Measurements from ENCODE around the gene MBNL1. TPM values are rescaled to one million over a fixed set of nuclear protein-coding genes. Genes with fewer than 3 reads are reported as not detected.

The MBNL1 gene
- total RNA-seq, 6 experiments from 2014 or later, result 200 to 291 (median 244) TPM

DNA sequence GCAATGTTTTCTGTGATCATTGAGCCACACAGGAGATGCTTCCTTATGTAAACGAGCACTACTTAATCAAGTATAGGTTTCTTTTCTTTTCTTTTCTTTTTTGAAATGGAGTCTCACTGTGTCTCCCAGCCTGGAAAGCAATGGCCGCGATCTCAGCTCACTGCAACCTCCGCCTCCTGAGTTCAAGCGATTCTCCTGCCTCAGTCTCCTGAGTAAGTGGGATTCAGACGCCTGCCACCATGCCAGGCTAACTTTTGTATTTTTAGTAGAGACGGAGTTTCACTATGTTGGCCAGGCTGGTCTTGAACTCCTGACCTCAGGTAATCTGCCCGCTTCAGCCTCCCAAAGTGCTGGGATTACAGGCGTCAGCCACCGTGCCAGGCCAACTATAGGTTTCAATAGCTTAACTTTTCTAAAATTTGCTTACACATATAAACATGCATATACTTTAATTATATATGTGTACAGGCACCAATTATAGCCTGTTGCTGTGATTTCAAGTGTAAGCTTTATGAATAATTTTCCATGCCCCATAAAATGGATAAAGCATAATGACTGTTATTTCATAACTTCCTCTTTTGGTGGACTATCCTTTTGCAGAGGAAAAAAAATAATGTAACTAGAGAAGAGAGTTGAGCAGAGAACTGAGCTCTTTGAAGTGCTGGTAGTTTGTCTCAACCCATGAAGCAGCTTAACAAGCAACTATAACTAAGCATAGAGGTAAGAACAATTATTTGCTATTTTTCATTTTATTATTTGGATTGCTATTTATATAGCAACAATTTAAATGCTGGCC lies 24.8 kb upstream of the MBNL1 start:
- Mint-ChIP-seq H3K36me3 (ENCODE audit: low read depth) (no peaks in the 10 kb centered on the region), H3K4me1 (ENCODE audit: low read depth) (peaks cover 27% of the 10 kb centered on the region), H3K9me3 (no peaks in the 10 kb centered on the region), H3K27ac (no peak overlapping the region), H3K27me3 (ENCODE audit: insufficient read depth) (no peaks in the 10 kb centered on the region), H3K4me3 (no peak overlapping the region)
- TF ChIP-seq CTCF (IDR thresholded peaks at IDR 0.05), result no peak
- DNase-seq, result no peak

GRCh38 chr3:152244517-152244888 lies 24.2 kb upstream of the MBNL1 start:
- H3K4me3 Mint-ChIP-seq, result no peak overlapping the region
- no peaks in the 10 kb centered on the region for H3K9me3 Mint-ChIP-seq
- H3K27ac Mint-ChIP-seq, result no peak overlapping the region
- H3K4me1 Mint-ChIP-seq (ENCODE audit: low read depth), result peaks cover 27% of the 10 kb centered on the region
- no peaks in the 10 kb centered on the region for H3K36me3 Mint-ChIP-seq (ENCODE audit: low read depth)
- no peak for DNase-seq
- H3K27me3 Mint-ChIP-seq (ENCODE audit: insufficient read depth), result no peaks in the 10 kb centered on the region
- no peak for TF ChIP-seq CTCF (IDR thresholded peaks at IDR 0.05)

DNA sequence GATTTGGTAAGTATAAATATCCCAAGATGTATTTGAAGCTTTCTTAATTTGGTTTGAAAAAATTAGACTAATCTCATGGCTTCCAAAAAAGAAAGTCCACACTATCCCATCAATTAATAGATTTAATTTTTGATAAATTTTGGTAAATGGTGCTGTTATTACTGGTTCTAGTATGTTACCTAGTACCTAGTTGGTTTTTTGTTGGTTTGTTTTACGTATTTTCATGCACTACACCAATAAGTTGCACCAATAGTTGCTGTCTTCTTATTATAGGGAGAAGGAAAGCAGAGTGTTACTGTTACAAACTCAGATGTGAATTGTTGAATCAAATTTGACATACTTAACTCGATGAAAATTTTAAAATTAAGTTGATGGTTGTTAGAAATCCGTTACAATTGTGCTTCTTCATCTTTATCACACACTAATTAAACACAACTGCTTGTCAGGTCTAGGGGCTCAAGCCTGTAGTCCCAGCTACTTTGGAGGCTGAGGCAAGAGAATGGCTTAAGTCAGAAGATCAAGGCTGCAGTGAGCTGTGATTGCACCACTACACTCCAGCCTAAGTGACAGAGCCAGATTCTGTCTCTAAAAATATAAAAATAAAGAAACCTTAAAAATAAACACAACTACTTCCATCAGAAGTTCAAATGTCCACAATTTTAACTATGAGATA lies 23.1 kb upstream of the MBNL1 start:
- no peak overlapping the region for H3K4me3 Mint-ChIP-seq

DNA sequence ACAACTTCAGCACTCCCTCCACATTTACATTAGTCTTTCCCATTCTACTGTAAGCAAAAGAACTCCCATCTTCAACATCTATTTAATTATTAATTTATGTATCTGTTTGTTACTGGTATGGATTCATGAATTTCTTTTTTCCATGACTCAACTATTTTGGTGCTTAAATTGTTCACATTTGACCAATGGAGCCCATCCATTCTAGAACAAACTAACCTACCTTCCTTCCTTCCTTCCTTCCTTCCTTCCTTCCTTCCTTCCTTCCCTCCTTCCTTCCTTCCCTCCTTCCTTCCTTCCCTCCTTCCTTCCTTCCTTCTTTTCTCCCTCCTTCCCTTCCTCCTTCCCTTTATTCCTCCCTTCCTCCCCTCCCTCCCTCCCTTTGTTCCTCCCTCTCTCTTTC lies 16.8 kb upstream of the MBNL1 start:
- Mint-ChIP-seq H3K4me1 (ENCODE audit: low read depth) (peaks cover 2% of the 10 kb centered on the region), H3K27me3 (ENCODE audit: insufficient read depth) (no peaks in the 10 kb centered on the region; the same call in 1 of the 2 replicates), H3K27ac (no peak overlapping the region), H3K4me3 (no peak overlapping the region), H3K36me3 (ENCODE audit: low read depth) (no peaks in the 10 kb centered on the region), H3K9me3 (no peaks in the 10 kb centered on the region)
- no peak for DNase-seq
- no peak for TF ChIP-seq CTCF (IDR thresholded peaks at IDR 0.05)

More for the DNA sequence above, 23.1 kb upstream of the MBNL1 start:
- Mint-ChIP-seq H3K4me1 (ENCODE audit: low read depth) (peaks cover 17% of the 10 kb centered on the region), H3K9me3 (no peaks in the 10 kb centered on the region), H3K27ac (no peak overlapping the region), H3K36me3 (ENCODE audit: low read depth) (no peaks in the 10 kb centered on the region), H3K27me3 (ENCODE audit: insufficient read depth) (no peaks in the 10 kb centered on the region)
- DNase-seq, result no peak
- TF ChIP-seq CTCF (IDR thresholded peaks at IDR 0.05), result no peak

GRCh38 chr3:152252755-152253154 lies 16.0 kb upstream of the MBNL1 start:
- Mint-ChIP-seq H3K4me1 (ENCODE audit: low read depth) (peaks cover 11% of the 10 kb centered on the region), H3K36me3 (ENCODE audit: low read depth) (no peaks in the 10 kb centered on the region), H3K4me3 (no peak overlapping the region), H3K27ac (no peak overlapping the region), H3K9me3 (no peaks in the 10 kb centered on the region), H3K27me3 (ENCODE audit: insufficient read depth) (no peaks in the 10 kb centered on the region; the same call in 1 of the 2 replicates)
- TF ChIP-seq CTCF (IDR thresholded peaks at IDR 0.05), result no peak
- DNase-seq, result no peak
